ENCODE data around the gene NTN4. TPM values are rescaled to one million over a fixed set of nuclear protein-coding genes. Genes with fewer than 3 reads are reported as not detected.
"Not testable (repeated sequence)": the region's sequence is repeated elsewhere in the genome, so short reads cannot be mapped to it uniquely, and the experiment has no call there.

NTN4 gene
- total RNA-seq, 1 experiment from 2014 or later: 7.7 TPM

- no peak for DNase-seq (ENCODE audit: low read depth)
Observed at GRCh38 chr12:95796982-95797289, 6.4 kb upstream of the NTN4 start.

- no peak for DNase-seq (ENCODE audit: low read depth)
Observed at GRCh38 chr12:95796225-95796981, 5.8 kb upstream of the NTN4 start.

- no peak for DNase-seq (ENCODE audit: low read depth)
Observed at GRCh38 chr12:95790917-95791849, 619 bp upstream of the NTN4 start.

GRCh38 chr12:95789126-95790032 lies 1.2 kb downstream of the NTN4 start:
- no peak for DNase-seq (ENCODE audit: low read depth)

GRCh38 chr12:95788637-95789036 lies 1.9 kb downstream of the NTN4 start:
- DNase-seq (ENCODE audit: low read depth): peak; percentile 64

GRCh38 chr12:95787274-95787818 lies 3.2 kb downstream of the NTN4 start:
- no peak for DNase-seq (ENCODE audit: low read depth)

- DNase-seq (ENCODE audit: low read depth): no peak
Observed at GRCh38 chr12:95784915-95785314, 5.6 kb downstream of the NTN4 start.

GRCh38 chr12:95784286-95784685 lies 6.3 kb downstream of the NTN4 start:
- peak; percentile 45 for DNase-seq (ENCODE audit: low read depth)

GRCh38 chr12:95775466-95775865 lies 15.1 kb downstream of the NTN4 start:
- DNase-seq (ENCODE audit: low read depth): not testable (repeated sequence)

- DNase-seq (ENCODE audit: low read depth): no peak
Observed at GRCh38 chr12:95774311-95775045, 16.1 kb downstream of the NTN4 start.

- DNase-seq (ENCODE audit: low read depth): no peak
Observed at GRCh38 chr12:95773320-95773719, 17.2 kb downstream of the NTN4 start.

- no peak for DNase-seq (ENCODE audit: low read depth)
Observed at GRCh38 chr12:95767703-95768102, 22.9 kb downstream of the NTN4 start.

- no peak for DNase-seq (ENCODE audit: low read depth)
Observed at GRCh38 chr12:95766356-95767019, 24.1 kb downstream of the NTN4 start.

- no peak for DNase-seq (ENCODE audit: low read depth)
Observed at GRCh38 chr12:95764848-95765247, 25.7 kb downstream of the NTN4 start.

GRCh38 chr12:95763809-95764253 lies 26.7 kb downstream of the NTN4 start:
- peak; percentile 77 for DNase-seq (ENCODE audit: low read depth)

- no peak for DNase-seq (ENCODE audit: low read depth)
Observed at GRCh38 chr12:95762123-95762785, 28.3 kb downstream of the NTN4 start.

- no peak for DNase-seq (ENCODE audit: low read depth)
Observed at GRCh38 chr12:95760371-95760770, 30.2 kb downstream of the NTN4 start.

- no peak for DNase-seq (ENCODE audit: low read depth)
Observed at GRCh38 chr12:95759718-95760117, 30.8 kb downstream of the NTN4 start.

- DNase-seq (ENCODE audit: low read depth): no peak
Observed at GRCh38 chr12:95759039-95759438, 31.5 kb downstream of the NTN4 start.

All from HT1080 (cell line).